GM18498 (cell line): ENCODE results near the gene ABLIM2.

Source experiments
- ATAC-seq: cut with Tn5 transposase; IDR thresholded peaks from one replicate; pipeline ENCODE4 v1.9.1; 2021; ENCODE audit warnings: mild to moderate bottlenecking, moderate library complexity; ENCODE audit not compliant: unreplicated experiment

Gene ABLIM2

DNA sequence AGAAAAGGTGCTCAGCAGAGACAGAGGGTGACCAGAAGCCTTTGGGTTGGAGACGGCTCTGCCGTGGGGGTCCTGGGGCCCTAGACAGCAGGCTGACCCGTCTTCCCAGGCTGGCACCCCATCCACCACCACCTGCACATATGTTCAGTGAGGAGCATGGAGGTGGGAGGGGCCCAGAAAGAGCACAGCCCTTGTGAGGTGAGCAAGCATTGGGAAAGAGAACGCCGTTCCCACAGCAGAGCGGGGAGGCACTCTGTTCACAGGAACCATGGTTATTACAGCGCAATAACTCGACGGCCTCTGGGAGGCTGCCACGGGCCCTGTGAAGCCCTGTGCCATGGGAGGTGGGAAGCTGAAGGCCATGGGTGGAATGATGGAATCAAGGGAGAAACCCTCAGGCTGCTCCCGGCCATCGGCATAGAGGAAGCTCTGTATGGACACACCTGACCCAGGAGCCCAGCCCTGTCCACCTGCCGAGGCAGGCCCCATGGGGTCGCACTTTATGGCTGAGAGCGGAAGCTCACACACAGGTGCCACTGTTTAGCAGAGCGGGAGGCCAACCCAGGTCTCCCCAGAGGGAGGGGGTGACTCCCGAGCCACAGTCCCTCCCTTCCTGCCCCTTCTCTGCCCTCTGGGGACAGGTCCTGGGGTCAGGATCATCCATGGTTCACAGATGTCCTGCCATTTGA is 125.4 kb downstream of the ABLIM2 start:
- ATAC-seq: no peak

DNA sequence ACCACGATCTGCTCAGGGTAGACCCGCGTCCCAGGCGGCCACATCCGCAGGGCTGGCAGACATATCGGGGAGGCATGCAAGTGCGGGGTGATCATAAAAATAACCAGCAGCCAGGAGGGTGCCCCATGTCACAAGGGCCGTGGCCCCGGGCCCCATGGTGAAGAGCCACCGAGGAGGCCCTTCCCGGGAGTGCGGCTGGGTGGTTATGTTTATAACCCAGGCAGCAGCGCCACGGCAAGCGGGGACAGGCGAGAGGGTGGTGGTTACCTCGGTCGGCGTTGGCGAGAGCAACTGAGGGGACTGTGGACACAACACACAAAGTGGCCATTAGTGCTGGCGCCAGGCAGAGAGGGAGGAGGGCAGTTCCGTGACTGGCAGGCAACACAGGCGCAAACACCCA is 126.2 kb downstream of the ABLIM2 start:
- ATAC-seq: no peak

DNA sequence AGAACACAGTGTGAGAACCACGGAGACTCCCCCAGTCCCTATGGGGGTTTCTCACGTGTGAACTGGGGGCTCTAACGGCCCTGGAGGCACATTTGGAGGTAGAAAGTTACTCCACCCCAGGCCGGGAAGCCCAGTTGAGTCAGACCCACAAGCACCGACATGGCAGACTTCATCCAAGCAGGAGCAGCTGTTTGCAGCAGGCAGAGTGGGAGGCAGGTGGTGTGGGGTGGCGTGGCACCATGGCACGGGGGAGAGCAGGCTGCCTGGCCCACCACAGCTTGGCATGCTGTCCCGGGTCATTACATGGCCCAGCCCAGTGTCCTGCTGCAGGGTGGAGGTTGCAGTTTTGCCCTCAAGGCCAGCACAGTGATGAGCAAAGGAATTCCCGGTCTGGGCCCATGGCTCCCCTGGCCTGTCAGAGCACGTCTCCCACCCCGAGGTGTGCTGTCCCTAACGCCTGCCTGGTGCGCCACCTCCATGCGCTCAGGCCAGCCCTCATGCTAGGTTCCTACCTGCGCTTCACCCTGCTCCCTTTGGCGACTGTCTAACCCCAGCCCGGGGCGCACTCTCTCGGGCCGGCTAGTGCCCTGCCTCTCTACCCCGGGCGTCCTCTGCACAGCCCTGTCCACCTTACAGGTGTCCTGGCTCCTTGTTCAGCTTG is 128.4 kb downstream of the ABLIM2 start:
- no peak for ATAC-seq

DNA sequence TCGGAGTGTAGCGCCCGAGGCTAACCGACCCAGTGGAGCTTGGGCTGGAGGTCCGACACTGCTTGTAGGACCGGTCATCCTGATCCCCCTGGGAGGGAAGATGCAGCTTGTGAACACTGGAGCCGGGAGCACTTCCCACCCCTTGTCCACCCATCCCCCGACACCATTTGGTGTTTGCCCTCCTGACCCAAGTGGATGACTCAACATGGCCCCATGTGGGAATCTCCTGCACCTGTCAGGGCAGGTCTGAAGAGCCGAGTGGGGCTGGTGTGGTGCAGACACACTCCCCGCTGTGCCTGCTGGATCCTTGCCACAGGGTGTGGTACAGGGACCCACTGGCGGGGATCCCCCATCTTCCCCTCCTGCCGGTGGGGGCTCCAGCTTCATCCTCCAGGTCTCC is 128.9 kb downstream of the ABLIM2 start:
- no peak for ATAC-seq

DNA sequence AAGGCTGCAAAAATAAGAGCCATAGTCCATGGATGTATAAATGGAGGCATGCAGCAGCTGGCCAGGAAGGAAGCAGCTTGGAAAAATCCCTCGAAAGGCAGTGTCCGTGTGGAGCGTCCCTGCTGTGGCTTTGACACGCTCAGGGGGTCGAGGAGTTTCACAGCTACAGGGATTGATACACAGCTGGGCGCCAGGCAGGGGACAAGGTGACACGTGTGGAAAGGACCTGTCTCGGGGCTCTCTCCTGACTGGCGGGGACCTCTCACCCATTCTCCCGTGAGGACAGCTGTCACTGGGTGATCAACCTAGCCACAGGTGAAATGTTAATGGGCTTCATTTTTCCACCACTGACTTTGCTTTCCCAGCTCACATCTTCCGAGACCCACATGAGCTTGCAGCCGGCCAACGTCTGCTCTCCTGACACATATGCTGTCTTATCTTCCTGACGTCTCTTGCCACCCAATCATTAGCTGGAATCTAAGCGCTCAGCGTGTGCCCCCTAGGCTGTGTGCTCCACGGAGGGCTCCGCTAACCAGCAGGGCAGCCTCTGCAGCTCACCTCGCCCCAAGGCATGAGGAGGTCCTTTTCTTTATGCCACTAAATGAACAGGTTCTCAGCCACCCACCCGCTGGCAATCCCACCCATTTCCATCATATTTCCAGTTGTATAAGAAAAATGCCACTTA is 129.6 kb downstream of the ABLIM2 start:
- ATAC-seq: no peak

DNA sequence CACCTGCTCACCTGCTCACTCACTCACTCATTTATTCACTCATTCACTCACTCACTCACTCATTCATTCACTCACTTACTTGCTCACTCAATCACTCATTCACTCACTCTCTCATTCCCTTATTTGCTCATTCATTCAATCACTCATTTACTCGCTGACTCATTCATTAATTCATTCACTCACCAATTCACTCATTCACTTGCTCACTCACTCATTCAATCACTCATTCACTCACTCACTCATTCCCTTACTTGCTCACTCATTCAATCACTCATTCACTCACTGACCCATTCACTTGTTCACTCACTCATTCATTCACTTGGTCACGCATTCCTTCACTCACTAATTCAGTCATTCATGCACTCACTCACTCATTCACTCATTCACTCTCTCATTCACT is 130.2 kb downstream of the ABLIM2 start:
- no peak for ATAC-seq

DNA sequence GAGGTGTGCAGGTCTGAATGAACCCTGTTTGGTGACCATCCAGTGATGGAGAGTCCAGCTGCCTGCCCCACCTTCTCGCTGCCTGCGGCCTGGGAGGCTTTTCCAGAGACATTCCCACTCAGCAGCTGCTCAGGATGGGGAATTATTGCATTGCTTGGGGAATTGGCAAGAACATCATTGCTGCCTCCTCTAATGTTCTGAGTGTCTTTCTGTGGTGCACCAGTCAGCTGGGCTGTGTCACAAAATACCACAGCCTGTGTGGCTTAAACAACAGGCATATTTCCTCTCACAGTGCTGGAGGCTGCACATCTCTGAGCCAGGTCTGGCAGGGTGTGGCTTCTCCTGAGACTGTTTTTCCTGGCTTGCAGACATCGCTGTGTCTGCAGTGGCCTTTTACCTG is 132.2 kb downstream of the ABLIM2 start:
- ATAC-seq: no peak

DNA sequence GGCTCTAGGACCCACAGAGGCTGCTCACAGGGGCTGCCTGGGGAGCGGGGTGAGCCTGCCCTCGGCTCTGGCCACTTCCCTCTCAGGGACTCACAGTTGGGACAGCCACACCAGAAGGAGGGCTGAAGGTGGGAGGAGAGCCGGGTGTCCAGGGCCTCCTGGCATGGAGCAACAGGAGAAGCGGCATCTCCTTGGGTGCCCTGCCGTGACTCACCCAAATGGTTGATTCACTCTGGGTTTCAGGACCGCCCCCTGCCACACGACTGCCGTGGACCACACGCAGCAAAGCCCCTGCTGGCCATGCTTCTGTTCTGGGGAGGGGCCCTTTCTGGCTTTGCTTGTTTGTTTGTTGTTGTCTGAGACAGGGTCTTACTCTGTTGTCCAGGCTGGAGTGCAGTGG is 132.9 kb downstream of the ABLIM2 start:
- no peak for ATAC-seq

DNA sequence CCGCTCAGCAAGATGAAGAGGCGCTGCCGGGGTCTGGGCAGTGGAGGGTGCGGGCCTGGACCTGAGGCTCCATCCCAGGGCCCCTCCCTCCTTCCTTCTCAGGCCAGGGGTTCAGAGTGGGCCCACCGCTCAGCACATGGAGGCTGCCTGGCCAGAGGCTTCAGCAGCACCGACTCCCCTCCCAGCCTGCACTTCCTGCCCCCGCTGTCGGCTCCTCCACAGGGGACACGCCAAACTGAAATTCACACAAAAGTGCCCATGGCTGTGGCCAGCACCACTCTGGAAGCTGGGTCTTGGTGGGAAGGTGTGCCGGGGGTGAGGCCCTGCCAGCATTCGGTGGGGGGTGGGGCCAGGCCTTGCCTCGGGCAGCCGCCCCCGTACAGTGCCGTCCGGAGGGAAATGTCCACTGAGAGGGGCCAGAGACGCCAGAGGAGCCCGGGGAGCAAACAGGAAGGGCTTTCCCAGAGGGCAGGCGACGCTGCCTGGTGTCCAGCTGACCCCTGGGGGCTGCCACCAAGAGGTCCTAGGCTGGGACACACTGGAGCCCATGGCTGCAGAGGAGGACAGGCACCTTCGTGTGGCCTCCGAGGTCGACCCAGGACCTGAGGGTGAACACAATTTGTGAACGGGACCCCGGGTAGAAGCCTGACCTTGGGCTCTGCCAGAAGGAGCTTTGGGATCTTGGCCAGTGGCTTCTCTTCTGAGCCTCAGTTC is 134.4 kb downstream of the ABLIM2 start:
- ATAC-seq: no peak

DNA sequence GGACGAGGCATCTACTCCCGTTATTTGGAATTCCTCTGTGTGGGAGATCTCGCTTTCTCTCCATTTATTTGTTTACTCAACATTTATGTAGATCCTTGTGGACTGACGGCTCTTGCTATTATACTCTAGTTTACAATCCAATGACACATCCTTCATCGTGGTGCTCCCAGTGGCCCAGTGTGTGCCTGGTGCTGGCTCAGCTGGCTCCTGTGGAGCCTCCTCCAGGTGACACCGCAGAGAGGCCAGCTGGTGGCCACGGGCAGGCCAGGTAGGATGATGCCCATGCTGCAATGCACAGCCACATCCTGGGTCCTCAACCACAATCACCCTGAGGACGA is 134.9 kb downstream of the ABLIM2 start:
- no peak for ATAC-seq

DNA sequence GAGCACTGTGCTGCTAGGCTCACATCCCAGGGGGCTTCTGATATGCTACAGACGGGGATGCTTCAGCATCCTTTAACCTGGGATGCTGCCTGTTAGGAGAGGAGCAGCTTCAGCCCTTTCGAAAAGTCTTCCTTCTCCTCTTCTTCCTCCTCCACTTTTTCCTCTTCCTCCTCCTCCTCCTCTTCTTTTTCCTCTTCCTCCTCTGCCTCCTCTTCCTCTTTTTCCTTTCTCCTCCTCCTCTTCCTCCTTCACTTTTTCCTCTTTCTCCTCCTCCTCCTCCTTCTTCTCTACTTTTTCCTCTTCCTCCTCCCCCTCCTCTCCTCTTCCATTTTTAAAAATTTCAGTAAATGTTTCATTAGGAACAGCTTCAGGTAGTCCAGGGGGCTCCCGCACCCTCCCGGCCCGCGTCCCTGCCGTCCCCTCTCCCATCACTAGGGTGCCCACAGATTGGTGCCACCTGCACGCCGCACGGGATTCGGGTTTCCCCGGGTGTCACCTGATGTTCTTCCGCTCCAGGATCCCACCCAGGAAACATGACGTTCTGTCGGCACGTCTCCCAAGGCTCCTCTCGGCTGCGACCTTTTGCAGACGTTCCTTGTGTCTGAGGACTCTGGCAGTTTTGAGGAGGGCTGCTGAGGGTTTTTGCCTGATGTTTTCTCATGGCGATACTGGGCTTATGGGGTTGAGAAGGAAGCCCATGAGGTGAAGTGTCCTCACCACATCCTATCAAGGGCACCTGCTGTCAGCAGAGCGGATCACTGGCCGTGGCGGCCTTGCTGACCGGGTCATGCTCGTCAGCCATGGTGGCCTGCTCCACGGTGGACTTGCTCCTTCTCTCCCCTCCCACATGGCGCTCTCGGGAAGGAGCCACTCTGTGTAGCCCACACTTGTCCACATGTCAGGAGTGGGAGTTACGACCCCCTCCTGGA is 135.6 kb downstream of the ABLIM2 start:
- no peak for ATAC-seq

DNA sequence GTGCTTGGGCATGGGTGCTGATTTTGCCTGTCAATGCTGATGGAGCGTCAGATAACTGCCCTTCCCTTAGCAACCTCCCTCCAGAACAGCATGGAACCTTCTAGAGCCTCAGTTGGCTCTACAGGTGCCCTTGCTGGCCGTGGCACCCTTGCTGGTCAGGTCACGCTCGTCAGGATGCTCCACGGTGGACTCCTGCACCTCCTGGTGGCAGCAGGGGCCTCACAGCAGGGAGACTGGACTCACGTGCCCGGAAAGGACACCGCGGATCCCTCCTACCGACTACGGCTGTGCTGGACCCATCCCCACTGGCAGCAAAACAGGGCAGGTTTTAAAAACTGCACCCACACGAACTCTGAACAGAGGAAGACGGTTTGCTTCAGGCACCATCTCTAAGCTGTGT is 136.8 kb downstream of the ABLIM2 start:
- ATAC-seq: no peak

DNA sequence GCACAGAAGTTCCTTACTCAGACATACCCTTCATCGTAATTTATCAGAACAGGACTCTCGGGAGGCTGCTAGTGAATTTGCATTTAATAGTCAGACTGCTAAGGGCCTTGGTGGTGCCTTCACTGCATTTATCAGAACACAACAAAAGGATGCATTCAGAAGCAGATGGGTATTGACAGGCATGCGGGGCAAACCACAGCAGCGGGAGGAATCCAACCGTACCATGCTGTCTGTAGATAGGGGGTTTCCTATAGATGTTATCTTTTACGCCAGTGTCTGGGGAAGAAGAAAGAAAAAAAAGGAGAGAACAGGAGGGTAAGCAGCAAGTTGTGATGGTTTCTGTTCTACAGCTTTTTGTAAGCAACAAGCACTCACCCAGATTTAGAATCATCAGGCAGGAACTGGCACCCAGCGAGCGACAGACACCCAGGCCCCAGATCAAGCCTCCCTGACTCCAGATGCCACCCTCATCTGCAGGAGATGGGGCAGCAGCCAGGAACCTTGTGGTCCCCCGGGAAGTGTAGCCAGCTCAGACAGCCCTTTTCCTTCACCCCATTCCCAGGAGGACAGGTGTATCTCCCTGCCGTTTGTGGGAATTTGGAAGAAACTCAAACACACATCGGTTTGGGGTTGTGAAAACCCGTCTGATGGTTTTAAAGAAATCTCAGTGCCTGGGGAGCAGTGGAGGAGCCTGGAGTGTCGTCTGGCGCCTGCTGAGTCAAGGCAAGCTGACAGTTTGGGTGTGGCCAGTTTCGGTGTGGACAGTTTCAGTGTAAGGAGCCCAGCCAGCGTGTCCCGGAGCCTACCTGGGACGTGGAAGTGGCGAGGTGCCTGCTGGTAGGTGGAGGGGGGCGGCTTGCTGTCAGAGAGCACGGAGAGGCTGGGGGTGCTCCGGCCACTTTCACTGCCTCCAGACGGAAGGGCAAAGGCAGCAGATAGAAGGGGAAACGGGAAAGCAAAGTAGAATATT is 138.9 kb downstream of the ABLIM2 start:
- no peak for ATAC-seq

DNA sequence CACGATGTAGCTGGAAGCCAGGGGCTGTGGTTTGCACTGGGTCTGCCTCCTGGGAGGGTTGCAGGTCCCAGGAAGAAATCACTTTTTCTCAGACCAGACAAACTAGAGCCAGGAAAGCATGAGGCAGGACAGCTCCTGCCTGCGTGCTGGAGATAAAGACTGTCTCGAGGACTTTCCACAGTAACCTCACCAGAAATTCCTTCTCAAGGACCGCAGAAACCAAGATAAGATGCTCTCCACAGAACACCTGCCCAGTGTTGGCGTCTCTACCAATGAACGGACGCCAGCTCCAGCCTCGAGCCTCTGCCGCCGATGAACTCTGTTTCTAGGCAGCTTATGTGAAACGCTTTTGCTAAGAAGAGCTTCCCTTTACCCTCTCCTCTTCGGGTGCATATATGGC is 142.1 kb downstream of the ABLIM2 start:
- no peak for ATAC-seq

DNA sequence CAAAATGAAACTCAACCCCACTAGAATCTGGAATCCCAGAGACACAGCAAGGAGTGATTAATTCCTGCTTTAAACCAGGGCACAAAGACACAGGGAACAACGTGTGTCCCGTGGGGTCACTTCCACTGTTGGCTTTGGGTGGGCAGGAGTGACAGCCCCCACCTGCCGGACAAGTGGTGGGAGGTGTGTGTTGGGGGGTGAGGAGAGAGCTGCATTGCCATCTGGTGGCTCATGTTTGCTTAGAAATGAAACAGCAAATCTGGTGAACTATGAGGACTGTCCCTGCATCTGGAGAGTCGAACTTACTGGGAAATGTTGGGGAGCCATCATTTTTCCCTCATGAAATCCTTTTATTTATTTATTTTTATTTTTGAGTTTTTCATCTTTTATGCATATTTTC is 143.1 kb downstream of the ABLIM2 start:
- no peak for ATAC-seq

DNA sequence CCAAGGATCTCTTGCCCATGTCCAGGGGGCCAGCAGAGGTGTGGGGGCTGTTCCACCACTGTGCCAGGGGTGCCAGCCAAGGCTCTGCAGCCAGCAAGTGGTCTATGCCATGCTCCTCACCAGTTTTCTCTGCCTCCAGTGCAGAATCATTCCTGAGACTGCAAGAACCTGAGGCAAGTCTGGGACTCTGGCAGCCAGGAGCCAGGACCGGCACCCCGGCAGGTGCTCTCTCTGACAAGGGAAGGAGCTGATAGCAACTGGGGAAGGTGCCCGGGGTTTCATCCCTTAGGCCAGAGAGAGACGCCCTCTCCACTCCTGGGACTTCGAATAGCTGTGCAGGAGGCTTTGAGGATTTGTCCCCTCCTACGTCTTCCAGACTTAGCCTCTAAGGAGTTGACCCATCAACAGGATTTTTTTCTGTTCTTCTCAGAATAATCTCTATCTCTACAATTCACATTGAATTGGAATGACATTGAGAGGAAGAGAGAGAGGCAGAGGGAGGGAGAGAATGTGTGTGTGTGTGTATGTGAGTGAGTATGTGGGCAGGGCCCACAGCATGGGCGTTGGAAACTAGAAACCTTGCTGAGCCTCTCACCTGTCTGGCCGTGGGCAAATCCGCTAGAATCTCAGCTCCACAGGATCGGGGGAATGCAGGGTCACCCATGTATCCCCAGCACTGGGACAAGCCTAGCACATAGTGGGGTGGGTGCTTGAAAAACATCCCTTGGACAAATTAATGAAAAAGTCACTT is 144.5 kb downstream of the ABLIM2 start:
- no peak for ATAC-seq

DNA sequence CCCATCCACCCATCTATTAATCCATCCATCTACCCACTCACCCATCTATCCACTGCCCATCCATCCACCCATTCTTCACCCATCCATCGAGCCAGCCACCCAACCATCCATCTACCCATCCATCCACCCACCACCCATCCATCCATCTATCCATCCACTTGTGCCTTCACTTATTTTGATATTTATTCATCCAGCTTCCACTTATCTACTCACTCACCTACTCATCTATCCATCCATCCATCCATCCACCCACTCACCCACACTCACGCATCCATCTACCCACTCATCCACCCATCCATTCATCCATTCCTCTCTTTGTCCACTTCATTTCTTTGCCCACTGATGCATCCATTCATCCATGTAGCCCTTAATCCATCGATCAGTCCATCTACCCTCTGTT is 146.1 kb downstream of the ABLIM2 start:
- ATAC-seq: no peak

DNA sequence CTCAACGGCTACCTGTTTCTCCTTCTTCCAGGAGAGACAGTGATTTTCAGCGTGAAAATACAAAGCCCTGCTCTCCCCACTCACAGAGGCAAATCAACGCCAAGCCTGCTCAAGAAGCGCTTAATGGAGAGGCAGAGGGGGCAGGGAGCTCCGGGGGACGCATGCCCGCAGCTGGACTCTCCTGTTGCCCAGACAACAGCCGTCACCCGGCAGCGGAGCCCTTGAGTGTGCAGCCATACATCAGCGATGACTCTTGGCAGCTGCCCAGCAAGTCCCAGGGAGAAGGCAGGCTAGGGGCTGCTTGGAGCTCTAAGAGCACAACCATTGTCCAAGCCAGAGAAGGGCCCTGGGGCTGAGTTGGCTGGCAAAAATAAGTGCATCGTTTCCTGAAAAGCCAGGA is 148.0 kb downstream of the ABLIM2 start:
- no peak for ATAC-seq
